ENCODE data around the gene FASTKD3. TPM values are rescaled to one million over a fixed set of nuclear protein-coding genes. Genes with fewer than 3 reads are reported as not detected.

Gene FASTKD3
- total and polyA plus RNA-seq, 2 donors (not counting 1 experiment from before 2014, with no cell fraction given) = 12.7 to 19.0 TPM

GRCh38 chr5:7877851-7878250 lies 9.0 kb upstream of the FASTKD3 start:
- Histone ChIP-seq H2AFZ (ENCODE audit: low read length) (no peak overlapping the region), H3K4me2 (ENCODE audit: extremely low read depth, insufficient read depth, low read length) (no peak overlapping the region), H3K4me3 (replicated peaks in 1 of 4; ENCODE audit: control extremely low read depth in 1 of 4, insufficient read depth in 1 of 4, low read depth in 3 of 4, low read length in 4 of 4) (no peak overlapping the region), H3K27ac (ENCODE audit: insufficient read depth, low read length) (no peak overlapping the region), H3K4me1 (ENCODE audit: control insufficient read depth, extremely low read depth, insufficient read depth, low read length) (peaks cover 7% of the 10 kb centered on the region), H3K36me3 (ENCODE audit: control insufficient read depth, insufficient read depth, low read length) (peaks cover 10% of the 10 kb centered on the region), H3K27me3 (ENCODE audit: control insufficient read depth, insufficient read depth, low read length) (no peaks in the 10 kb centered on the region), H3K79me2 (ENCODE audit: control insufficient read depth, insufficient read depth, low read length) (peaks cover 10% of the 10 kb centered on the region), H3K9ac (ENCODE audit: insufficient read depth, low read length) (no peak overlapping the region), H4K20me1 (ENCODE audit: control insufficient read depth, extremely low read depth, insufficient read depth, low read length) (no peaks in the 10 kb centered on the region), H3K9me3 (ENCODE audit: control insufficient read depth, insufficient read depth, low read depth, low read length) (no peaks in the 10 kb centered on the region)
- DNase-seq (ENCODE audit: low read depth in 2 of 2) = peak; percentile 8 to 65
- TF ChIP-seq EZH2 (IDR thresholded peaks at IDR 0.05; ENCODE audit: low read length, missing control alignments) = no peak
- TF ChIP-seq, protein P1, sequence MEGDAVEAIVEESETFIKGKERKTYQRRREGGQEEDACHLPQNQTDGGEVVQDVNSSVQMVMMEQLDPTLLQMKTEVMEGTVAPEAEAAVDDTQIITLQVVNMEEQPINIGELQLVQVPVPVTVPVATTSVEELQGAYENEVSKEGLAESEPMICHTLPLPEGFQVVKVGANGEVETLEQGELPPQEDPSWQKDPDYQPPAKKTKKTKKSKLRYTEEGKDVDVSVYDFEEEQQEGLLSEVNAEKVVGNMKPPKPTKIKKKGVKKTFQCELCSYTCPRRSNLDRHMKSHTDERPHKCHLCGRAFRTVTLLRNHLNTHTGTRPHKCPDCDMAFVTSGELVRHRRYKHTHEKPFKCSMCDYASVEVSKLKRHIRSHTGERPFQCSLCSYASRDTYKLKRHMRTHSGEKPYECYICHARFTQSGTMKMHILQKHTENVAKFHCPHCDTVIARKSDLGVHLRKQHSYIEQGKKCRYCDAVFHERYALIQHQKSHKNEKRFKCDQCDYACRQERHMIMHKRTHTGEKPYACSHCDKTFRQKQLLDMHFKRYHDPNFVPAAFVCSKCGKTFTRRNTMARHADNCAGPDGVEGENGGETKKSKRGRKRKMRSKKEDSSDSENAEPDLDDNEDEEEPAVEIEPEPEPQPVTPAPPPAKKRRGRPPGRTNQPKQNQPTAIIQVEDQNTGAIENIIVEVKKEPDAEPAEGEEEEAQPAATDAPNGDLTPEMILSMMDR (conservative IDR thresholded peaks at IDR 0.05 in 1 of 2, IDR thresholded peaks at IDR 0.05 in 1 of 2; ENCODE audit: low read depth in 1 of 2, low read length in 2 of 2) = no peak

- Histone ChIP-seq H3K27ac (ENCODE audit: insufficient read depth, low read length) (no peak overlapping the region), H3K4me2 (ENCODE audit: extremely low read depth, insufficient read depth, low read length) (no peak overlapping the region), H3K27me3 (ENCODE audit: control insufficient read depth, insufficient read depth, low read length) (no peaks in the 10 kb centered on the region), H2AFZ (ENCODE audit: low read length) (no peak overlapping the region), H3K4me1 (ENCODE audit: control insufficient read depth, extremely low read depth, insufficient read depth, low read length) (peaks cover 7% of the 10 kb centered on the region), H3K79me2 (ENCODE audit: control insufficient read depth, insufficient read depth, low read length) (peaks cover 19% of the 10 kb centered on the region), H3K9ac (ENCODE audit: insufficient read depth, low read length) (no peak overlapping the region), H3K4me3 (replicated peaks in 1 of 4; ENCODE audit: control extremely low read depth in 1 of 4, insufficient read depth in 1 of 4, low read depth in 3 of 4, low read length in 4 of 4) (no peak overlapping the region), H4K20me1 (ENCODE audit: control insufficient read depth, extremely low read depth, insufficient read depth, low read length) (no peaks in the 10 kb centered on the region), H3K36me3 (ENCODE audit: control insufficient read depth, insufficient read depth, low read length) (peaks cover 10% of the 10 kb centered on the region), H3K9me3 (ENCODE audit: control insufficient read depth, insufficient read depth, low read depth, low read length) (no peaks in the 10 kb centered on the region)
- no peak for TF ChIP-seq EZH2 (IDR thresholded peaks at IDR 0.05; ENCODE audit: low read length, missing control alignments)
- TF ChIP-seq, protein P1 (conservative IDR thresholded peaks at IDR 0.05 in 1 of 2, IDR thresholded peaks at IDR 0.05 in 1 of 2; ENCODE audit: low read depth in 1 of 2, low read length in 2 of 2) = no peak
- DNase-seq (ENCODE audit: low read depth in 2 of 2) = peak; percentile 50 to 71
Measured at GRCh38 chr5:7876867-7877266, 8.0 kb upstream of the FASTKD3 start.

GRCh38 chr5:7875151-7875550 lies 6.3 kb upstream of the FASTKD3 start:
- Histone ChIP-seq H3K4me1 (ENCODE audit: control insufficient read depth, extremely low read depth, insufficient read depth, low read length) (peaks cover 9% of the 10 kb centered on the region), H3K4me3 (replicated peaks in 1 of 4; ENCODE audit: control extremely low read depth in 1 of 4, insufficient read depth in 1 of 4, low read depth in 3 of 4, low read length in 4 of 4) (no peak overlapping the region), H3K27me3 (ENCODE audit: control insufficient read depth, insufficient read depth, low read length) (no peaks in the 10 kb centered on the region), H3K79me2 (ENCODE audit: control insufficient read depth, insufficient read depth, low read length) (peaks cover 36% of the 10 kb centered on the region), H3K9me3 (ENCODE audit: control insufficient read depth, insufficient read depth, low read depth, low read length) (no peaks in the 10 kb centered on the region), H3K36me3 (ENCODE audit: control insufficient read depth, insufficient read depth, low read length) (peaks cover 9% of the 10 kb centered on the region), H3K27ac (ENCODE audit: insufficient read depth, low read length) (no peak overlapping the region), H3K9ac (ENCODE audit: insufficient read depth, low read length) (no peak overlapping the region), H2AFZ (ENCODE audit: low read length) (no peak overlapping the region), H4K20me1 (ENCODE audit: control insufficient read depth, extremely low read depth, insufficient read depth, low read length) (no peaks in the 10 kb centered on the region), H3K4me2 (ENCODE audit: extremely low read depth, insufficient read depth, low read length) (no peak overlapping the region)
- no peak for DNase-seq (ENCODE audit: low read depth in 2 of 2)
- TF ChIP-seq, protein P1 (conservative IDR thresholded peaks at IDR 0.05 in 1 of 2, IDR thresholded peaks at IDR 0.05 in 1 of 2; ENCODE audit: low read depth in 1 of 2, low read length in 2 of 2) = no peak
- no peak for TF ChIP-seq EZH2 (IDR thresholded peaks at IDR 0.05; ENCODE audit: low read length, missing control alignments)

Measured in fibroblast of lung (primary cell).